ENCODE measurements around the gene SLC17A9.

SLC17A9 gene

DNA sequence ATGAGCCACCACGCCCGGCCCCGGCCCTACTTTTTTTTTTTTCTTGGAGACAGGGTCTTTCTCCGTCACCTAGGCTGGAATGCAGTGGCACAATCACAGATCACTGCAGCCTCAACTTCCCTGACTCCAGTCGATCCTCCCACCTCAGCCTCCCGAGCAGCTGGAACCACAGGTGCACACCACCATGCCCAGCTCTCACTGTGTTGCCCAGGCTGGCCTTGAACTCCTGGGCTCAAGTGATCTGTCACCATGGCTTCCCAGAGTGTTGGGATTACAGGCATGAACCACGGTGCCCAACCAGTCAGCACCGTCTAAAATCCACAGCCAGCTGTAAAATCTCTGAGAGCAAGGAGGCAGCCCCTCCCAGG, 17.4 kb downstream of the SLC17A9 start:
- no peak for DNase-seq

DNA sequence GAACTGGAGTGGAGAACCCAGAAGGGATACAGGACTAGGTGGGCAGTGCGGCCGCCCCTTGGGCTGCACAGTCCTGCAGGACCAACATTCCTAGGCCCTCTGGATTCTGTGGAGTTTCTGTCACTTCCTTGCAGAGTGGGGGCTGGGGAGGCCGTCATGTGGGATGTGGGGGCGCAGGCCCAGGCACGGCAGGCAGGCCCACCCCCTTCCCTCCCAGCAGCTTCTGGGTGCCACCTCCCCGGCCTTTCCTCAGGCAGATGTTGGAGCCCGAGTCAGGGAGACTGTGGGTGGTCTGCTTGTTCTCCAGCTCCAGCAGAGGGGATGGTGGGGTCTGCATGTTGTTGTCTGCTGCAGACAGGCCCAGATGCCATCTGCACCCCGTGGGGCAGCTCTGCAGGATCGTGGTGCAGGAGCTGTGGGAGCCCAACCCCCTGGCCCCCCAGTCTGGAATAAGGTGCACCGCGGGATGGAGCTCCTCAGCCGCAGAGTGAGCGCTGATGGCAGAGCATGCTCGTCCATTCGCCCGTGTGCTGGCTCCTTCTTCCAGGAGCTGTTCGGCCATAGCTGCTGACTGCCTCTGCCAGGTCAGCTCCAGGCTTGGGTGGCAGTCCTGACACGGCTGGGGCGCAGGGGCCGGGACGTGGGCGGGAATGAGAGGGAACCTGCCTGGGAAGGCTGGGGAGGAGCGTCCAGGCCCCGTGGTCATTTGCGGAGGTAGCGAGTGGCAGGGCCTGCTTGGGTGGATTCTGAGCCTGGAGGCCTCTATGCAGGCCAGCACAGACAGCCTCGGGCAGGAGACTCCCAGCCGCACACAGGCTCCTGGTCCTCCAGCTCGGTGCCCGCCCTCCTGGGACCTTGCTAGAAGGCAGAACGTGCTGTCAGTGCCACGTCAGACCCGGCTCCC, 18.1 kb downstream of the SLC17A9 start:
- no peak for DNase-seq

DNA sequence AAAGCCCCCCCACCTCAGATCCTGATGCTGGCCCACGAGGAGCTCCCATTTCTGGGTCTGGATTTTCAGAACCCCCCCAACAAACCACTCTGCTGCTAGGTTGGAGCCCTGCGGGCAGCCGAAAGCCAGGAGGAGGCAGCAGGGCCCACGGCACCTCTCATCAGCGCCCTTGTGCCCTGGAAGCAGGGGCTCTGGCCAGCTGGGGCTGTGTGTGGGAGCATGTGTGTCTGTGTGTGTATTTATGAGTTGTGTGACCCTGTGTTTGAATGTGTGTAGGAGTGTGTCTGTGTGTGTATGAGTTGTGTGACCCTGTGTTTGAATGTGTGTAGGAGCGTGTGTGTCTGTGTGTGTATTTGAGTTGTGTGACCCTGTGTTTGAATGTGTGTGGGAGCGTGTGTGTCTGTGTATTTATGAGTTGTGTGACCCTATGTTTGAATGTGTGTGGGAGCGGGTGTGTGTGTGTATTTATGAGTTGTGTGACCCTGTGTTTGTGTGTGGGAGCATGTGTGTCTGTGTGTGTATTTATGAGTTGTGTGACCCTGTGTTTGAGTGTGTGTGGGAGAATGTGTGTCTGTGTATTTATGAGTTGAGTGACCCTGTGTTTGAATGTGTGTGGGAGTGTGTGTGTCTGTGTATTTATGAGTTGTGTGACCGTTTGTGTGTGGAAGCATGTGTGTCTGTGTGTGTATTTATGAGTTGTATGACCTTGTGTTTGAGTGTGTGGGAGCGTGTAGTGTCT, 18.9 kb downstream of the SLC17A9 start:
- no peak for DNase-seq

DNA sequence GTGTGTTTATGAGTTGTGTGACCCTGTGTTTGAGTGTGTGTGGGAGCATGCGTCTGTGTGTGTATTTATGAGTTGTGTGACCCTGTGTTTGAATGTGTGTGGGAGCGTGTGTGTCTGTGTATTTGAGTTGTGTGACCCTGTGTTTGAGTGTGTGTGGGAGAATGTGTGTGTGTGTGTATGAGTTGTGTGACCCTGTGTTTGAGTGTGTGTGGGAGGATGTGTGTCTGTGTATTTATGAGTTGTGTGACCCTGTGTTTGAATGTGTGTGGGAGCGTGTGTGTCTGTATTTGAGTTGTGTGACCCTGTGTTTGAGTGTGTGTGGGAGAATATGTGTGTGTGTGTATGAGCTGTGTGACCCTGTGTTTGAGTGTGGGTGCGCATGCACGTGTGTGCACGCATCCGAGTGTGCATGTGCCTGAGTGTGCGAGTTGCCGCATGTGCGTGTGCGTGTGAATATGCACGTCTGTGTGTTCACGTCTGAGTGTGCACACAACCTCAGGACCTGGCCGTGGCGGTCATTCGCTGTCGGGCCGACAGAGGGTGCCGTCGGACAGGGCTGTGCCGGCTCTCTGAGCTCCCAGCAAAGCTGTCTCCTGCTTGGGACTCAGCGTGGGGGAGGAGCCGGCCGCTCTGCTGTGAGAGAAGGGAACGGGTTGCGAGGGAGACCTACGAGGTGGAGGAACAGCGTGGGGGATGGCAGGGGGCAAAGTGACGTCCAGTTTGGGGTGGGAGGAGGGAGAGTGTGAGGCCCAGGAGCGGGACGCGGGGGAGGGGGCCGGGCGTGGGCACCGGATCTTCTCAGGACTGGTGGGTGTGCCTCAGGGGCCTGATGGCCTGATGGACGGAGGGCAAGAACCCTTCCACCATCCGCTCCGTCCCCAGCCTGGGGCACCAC, 19.7 kb downstream of the SLC17A9 start:
- DNase-seq, result no peak

DNA sequence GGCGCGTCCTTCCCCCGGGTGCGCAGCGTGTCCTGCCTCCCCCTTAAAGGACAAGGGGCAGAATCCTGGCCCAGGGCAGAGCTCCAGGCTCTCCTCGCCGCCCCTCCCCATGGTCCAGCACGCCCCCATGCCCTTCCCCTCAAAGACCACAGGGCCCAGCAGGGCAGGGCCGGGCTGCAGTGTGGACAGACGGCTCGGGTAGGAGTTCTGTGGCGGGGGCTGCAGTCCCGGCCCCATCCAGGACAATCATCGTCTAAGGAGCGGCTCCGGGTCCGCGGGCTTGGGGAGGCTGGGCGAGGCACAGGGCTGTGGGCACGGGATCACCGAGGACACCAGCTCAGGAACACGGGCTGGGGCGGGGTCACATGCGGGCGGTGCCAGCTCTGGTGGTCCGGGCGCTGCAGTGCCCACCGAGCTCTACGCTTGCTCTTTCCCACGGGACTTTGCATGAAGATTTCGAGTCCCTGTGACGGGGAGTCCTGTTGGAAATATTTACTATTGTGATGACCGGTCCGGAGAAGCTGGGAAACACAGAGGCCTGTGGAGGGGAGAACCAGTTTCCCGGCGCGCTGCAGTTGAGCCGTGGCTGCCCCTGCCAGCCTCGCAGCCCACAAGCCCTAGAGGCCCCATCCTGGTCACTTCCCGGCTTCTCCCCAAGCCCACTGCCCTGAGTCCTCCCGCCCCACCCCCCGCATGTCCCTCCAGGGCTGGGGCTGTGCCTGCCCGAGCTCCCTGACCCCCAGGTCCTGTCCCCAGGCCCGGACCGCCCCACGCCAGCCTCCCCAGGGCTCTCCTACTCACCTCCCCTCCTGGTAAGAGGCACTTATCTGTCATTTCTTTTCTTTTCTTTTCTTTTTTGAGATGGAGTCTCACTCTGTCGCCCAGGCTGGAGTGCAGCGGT, 20.6 kb downstream of the SLC17A9 start:
- DNase-seq, result no peak

DNA sequence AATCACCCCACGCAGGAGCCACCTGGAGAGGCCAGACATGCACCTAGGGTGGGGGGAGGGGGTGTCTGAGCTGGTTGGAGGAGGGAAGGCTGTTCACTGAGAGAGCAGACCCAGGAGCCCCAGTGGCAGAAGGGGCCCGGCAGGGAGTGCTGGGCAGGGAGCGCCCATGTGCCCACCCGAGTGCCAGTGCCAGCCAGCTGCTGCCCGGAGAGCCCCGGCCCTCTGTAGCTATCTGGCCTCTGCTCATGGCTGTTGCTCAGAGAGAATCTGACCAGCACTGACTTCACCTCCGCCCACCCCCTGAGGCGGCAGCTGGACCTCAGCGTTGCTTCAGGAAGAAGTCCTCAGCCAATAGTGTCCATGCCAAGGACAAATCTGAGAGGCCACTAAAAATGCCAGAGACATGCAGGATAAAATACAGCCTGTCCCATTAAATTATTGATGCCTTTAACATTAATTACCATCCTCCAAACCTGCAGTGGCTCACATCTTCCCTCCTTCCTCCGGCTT, 22.8 kb downstream of the SLC17A9 start:
- DNase-seq, result no peak

DNA sequence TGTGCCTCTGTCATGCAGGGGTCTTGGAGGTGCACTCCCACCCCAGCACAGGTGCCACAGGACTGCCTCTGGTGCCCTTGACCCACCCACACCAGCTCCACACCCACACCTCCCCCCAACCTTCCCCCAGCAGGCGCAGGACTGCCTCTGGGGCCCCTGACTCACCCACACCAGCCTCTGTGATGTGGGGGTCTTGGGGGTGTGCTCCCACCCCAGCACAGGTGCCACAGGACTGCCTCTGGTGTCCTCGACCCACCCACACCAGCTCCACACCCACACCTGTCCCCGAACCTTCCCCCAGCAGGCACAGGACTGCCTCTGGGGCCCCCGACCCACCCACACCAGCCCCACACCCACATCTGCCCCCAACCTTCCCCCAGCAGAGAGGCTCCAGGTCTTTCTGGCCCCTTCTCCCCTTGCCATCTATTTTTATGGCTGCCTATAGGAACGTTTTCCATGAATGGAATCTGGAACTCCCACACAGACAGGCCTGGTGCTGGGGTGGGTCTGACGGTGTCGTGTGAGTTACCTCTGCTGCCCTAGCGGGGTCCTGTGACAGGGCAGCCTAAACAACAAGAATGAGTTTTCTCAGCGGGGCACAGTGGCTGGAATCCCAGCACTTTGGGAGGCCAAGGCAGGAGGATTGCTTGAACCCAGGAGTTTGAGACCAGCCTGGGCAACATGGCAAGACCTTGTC, 23.5 kb downstream of the SLC17A9 start:
- DNase-seq, result no peak

DNA sequence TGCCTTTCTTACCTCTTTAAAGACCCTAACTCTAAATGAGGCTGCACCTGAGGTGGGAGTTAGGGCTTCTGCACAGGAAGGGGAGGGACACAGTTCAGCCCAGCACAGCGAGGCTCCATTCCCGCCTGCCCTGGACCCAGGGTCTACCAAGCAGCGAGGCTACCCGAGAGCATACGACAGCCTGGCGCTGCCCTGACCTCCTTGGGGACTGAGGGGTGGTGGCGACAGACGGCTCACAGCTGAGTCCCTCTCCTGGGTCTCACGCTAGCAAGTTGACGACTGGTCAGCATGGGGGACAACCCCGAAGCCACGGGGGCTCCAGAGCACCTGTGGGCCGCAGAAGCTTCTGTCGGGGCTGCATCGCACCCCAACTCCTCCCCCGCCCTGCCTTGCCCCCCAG, 24.4 kb downstream of the SLC17A9 start:
- DNase-seq, result no peak

DNA sequence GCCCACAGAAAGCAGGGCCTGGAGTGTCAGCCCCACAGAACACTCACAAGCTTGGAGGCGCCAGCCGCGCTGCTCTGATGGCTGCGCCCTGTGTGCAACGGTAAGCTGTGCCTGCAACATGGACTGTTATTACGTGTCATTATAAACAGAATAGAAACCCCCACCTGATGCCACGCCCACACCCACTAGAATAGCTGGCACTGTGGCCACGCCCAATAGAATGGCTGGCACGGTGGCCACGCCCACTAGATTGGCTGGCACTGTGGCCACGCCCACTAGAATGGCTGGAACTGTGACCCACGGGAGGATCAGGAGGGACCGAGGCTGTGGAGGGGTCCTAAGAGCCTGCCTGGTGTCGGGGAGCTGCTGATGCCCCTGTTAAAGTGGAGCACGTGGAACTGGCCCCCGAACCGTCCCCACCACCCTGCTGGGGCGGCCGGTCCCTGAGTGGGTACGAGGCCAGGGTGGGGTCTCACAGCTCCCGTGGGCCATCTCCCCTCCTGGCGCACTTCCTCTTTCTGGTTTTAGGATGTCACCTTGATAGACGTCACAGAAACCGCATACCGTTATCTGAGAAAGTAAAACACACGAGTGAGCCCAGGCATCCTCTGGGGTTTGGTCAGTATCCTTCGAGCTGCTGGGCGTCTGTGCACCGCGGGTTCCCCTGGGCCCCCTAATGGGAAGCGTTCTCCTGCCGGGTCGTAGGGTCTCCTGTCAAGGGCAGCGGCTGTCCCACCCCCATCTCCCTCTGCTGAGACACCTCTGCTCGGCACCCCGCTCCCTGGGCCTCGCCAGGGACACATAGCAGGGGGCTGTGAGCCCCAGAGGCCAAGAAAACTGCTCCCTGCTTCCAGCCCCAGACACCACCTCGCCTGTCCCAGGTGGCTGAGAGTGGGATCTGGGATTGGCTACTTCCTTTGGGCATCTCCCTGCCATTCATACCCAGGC, 25.4 kb downstream of the SLC17A9 start:
- no peak for DNase-seq

DNA sequence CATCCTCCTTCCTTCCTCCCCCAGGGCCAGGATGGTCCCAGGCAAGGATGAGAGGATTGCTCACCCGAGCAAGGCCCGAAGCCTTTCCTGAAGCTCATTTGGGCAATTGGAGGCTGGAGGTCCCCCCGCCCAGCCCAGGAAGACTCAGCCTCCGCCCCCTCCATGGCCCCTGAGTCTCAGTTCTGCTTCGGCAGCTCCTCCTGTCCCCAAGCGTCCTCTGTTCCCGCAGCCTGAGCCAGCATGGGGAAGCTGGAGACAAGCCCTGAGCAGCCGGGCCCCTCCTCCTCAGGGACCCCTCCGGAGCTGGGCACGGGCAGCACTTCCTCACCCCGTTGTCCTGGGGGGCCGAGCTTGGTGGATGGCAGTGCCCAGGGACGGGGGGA, 26.0 kb downstream of the SLC17A9 start:
- no peak for DNase-seq

DNA sequence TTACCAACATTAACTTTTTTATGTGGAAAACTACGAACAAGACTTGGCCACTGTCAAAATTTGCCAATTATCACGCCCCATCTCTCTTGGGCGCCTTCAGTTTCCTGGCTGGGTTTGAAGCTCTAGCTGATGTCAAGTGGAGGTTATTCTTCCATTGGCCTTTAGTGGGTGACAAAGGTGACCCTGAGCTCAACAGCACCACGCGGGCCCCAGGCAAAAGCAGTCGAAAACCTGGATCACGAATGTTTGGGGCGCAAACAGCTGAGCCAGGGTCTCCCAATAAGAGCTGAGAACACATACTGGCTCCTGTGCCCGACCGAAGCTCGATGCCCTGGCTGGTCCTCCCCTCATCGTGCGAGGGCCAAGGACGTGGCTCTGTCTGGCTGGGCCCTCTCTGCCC, 26.8 kb downstream of the SLC17A9 start:
- DNase-seq, result no peak

DNA sequence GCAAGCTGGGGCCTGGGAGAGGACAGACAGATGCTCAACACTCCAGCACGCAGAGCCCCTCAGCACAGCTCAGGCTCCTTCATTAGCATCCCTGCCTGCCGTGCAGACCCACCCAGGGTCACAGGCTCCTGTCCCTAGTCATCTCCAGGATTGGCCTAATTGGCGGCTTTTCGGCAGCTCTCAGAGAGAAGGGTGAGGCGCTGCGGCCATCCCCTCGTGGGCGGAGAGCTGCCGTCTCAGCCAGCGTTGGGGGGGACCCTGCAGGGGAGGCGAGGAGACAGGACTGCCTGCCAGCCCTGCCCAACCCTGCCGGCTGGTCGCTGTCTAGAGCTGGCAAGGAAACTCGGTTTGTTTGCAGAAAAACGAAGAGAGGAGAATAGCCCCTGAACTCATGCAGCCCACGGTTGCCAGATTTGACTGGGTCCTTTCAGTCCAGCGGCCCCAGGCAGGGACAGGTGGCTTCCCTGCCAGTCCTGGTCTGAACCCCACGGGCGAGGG, 27.4 kb downstream of the SLC17A9 start:
- no peak for DNase-seq

DNA sequence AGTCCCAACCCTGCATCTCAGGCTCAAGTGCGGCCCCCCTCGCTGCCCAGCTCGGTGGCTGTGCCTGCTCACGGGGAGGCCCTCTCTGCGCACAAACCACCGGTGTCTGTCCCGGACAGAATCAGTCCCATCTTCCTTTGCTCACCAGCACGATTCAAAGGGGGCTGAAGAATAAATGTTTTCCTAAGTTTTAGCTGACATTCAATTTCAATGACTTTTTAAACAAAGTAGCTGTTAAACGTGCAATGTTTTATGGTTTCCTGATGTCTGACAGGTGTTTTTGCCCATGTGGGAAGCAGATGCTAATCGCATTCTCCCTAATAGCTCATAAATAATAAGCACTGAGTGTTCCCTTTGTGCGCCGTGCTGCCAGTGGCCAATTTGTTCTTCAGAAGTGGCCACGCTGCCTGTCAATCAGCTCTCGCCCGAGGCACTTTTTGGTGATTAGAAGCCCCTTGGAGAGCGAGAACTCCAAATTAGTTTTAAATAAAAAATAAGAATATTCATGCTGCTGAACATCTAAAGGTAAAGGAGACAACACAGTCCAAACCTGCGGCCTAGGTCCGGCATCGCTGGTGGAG, 28.0 kb downstream of the SLC17A9 start:
- DNase-seq, result no peak

DNA sequence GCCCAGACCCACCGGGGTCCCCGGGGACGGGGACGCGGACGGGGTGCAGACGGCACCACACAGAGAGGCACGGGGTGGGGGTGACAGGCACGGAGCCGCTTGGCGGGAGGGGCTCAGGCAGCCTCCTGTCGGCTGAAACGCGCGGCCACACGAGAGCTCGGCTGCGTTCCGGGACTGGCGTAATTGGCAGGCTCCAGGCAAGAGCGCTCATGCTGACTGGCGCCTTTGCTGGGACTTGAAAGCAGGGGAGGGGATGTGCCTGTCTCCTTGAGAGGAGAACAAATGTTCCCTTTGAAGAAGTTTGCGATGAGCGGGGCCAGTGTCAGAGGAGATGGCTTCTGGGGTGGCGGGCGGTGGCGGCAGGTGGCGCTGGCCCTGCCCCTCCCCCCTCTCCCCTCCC, 28.5 kb downstream of the SLC17A9 start:
- no peak for DNase-seq

DNA sequence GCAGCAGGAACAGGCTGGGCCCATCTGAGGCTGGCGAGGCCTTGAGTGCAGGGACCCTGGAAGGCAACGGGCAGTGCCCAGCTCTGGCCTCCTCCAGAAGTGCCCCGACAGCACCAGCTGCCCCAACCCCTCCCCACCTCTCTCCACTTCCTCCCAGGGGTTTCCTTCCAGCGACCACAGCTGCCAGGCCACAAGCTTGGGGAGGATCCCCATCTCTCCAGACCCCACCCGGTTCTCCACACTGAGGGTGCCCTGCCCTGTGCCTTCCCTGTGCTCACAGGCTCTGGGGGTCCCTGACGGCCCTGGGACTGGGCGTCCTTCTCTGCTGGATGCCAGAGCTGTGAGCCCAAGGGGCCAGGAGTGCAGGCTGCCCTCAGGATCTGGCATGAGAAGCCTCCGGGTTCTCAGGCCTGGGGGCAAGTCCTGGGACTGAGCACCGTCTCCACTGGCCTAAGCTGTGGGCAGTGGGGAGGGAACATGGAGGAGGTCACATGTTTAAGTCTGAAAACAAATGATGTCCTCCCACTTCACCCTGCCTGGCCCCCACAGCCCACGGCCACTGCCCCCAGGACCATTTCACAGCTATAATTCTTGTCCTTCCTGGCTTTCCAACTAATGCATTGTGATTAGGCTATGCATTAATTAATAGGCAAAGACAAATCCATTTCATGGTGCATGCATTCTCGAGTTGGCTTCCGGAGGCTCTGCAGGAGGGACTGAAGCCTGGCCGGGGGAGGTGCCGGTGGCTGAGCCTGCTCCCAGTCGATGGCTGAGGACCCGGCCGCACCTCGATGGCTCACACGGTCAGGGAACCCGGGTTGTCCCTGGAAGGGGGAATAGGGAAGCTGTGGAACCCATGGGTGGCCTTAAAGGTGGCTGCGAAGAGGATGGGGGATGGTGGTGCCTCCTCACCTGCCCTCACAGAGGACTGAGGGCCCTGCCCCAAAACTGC, 29.9 kb downstream of the SLC17A9 start:
- DNase-seq, result no peak

DNA sequence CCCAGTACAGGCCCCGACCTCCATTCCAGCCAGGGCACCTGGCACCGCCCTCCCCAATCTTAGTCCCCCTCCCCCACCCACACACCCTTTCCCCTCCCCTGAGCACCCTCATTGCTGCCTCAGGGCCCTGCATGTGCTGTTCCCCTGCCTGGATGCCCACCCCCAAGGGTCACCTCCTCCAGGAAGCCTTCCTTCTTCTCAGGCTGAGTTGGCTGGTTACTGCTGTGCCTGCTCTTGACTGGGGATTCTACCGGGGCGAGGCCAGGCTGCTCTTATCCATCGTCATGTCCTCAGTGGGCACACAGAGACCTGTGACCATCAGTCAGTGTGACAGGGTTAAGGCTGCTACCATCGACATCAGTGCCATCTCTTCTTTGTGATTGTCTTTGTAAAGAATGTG, 30.7 kb downstream of the SLC17A9 start:
- no peak for DNase-seq

DNA sequence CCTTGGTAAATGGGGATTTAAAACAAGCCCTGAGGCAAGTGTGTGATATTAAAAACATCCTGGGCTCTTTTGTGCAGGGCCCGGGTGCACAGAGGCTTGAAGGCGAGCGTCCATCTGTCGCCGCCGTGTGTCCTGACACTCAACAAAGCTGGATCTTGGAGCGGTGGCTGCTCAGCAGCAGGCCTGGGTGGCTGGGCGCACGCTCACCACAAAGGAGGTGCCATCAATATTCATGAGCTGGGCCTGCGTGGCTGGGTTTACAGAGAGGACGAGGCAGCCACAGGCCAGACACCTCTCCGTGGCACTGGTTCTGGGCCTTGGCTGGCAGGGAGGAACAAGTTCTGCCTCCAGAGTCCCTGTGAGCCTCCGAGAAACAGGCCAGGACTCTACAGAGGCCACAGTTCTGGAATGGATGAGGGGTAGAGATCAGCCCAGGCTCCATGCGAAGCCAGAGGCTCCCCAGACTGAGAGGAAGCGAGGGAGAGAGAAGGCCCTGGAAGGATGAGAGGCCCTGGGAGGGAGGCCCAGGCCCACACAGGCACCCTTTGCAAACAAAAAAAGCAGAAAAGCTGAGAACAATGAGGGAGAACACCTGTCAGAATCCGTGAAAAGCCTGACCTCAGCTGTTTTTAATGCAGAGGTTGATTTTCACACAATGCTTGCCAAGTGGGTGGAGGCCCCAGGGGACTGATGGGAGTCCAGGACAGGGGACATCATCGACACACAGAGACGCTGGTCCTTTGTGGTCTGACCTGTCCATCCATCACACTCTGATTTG, 32.3 kb downstream of the SLC17A9 start:
- no peak for DNase-seq

DNA sequence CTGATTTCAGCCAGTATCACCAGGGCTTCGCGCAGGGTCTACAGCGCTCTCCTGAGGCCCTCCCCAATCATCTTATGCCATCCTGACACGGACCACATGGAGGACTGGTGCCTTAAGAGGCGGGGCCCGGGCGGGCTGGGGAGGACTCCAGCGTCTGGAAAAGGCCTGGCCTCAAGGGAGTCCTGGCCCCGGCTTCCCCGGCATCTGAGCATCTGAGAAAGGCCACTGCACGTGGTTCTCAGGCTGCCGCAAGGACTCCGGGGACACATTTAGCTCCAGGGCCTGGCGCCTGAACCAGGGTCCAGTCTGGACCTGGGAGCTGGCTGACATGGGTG, 32.9 kb downstream of the SLC17A9 start:
- no peak for DNase-seq

All from cortex of kidney (tissue), 1 donor.